ENCODE measurements around the gene LONP1. TPM values are rescaled to one million over a fixed set of nuclear protein-coding genes. Genes with fewer than 3 reads are reported as not detected.
A peak's percentile ranks its signal among the peaks of the same experiment; 100 is the strongest.

The LONP1 gene
- total RNA-seq (2021) (171 to 186 TPM (median 180 TPM) in 3 replicates), Bru-seq, nascent RNA (percentile 68 among the genes with signal in this experiment)
- long read RNA-seq, experiment 1, transcript LONP1-201 (18 exons, 3,236 nt) = major isoform, 584 of 723 reads
- long read RNA-seq, experiment 1, transcript LONP1-213 (18 exons, 2,626 nt) = minor isoform, 6 of 723 reads
- long read RNA-seq, experiment 1, partial matches to known transcripts = 84 of 723 reads
- long read RNA-seq, experiment 1, other reads (novel, unspliced or antisense) = 49 of 723 reads
- long read RNA-seq, experiment 2, transcript LONP1-201 (18 exons, 3,236 nt) = major isoform, 78 of 208 reads
- long read RNA-seq, experiment 2, partial matches to known transcripts = 86 of 208 reads
- long read RNA-seq, experiment 2, other reads (novel, unspliced or antisense) = 44 of 208 reads
- long read RNA-seq, experiment 3, partial matches to known transcripts = 9 of 9 reads
- long read RNA-seq, experiment 3, other reads (novel, unspliced or antisense) = 0 of 9 reads

- Mint-ChIP-seq H3K9me3 (no peaks in the 10 kb centered on the region), H3K27me3 (ENCODE audit: low read depth) (peaks cover 5% of the 10 kb centered on the region), H3K27ac (peak within 1 kb of the TSS; percentile 98), H3K36me3 (peaks cover 14% of the 10 kb centered on the region), H3K4me3 (peak within 1 kb of the TSS; percentile 97), H3K4me1 (peaks cover 16% of the 10 kb centered on the region)
- peak; percentile 98 for DNase-seq (ENCODE audit: low spot score)
- ChIA-PET POLR2A (interaction anchor here (0.6 to 1.8 kb wide), 8 partner anchors 14 to 236 kb away, joined by 3 to 14 read pairs (median 4); partner anchors contain the start of genes DUS3L, RPL36, SAFB and SAFB2), CTCF (interaction anchor here (0.8 to 3.4 kb wide), 16 partner anchors 8 to 184 kb away, joined by 3 to 27 read pairs (median 3); partner anchors contain the start of genes NDUFA11 and RPL36)
- peak; percentile 91 for ATAC-seq
- TF ChIP-seq MAX (CRISPR knock-in tag; IDR thresholded peaks at IDR 0.05) (peak; percentile 98), KAT7 (CRISPR knock-in tag; IDR thresholded peaks at IDR 0.05; ENCODE audit: borderline replicate concordance) (peak; percentile 51; the same call in 1 of the 2 replicates), JUN (CRISPR knock-in tag; IDR thresholded peaks at IDR 0.05) (no peak), PREB (CRISPR knock-in tag; IDR thresholded peaks at IDR 0.05; ENCODE audit: borderline replicate concordance) (no peak), TP53 (CRISPR knock-in tag; IDR thresholded peaks at IDR 0.05) (peak; percentile 52; the same call in 1 of the 2 replicates), ZNF423 (CRISPR knock-in tag; IDR thresholded peaks at IDR 0.05) (no peak), CDX4 (CRISPR knock-in tag; IDR thresholded peaks at IDR 0.05; ENCODE audit: borderline replicate concordance) (no peak), ETV6 (CRISPR knock-in tag; IDR thresholded peaks at IDR 0.05) (peak; percentile 60), FOXK1 (CRISPR knock-in tag; IDR thresholded peaks at IDR 0.05) (peak; percentile 98), SMAD3 (CRISPR knock-in tag; IDR thresholded peaks at IDR 0.05; ENCODE audit: borderline replicate concordance) (peak; percentile 79; the same call in 1 of the 2 replicates), CBFB (CRISPR knock-in tag; IDR thresholded peaks at IDR 0.05; ENCODE audit: low read depth) (peak; percentile 77; the same call in 1 of the 2 replicates), ARID4B (CRISPR knock-in tag; IDR thresholded peaks at IDR 0.05; ENCODE audit: borderline replicate concordance) (0 out of 2 replicates have a peak, but pooled peaks have one; percentile 60), IRF2 (CRISPR knock-in tag; IDR thresholded peaks at IDR 0.05; ENCODE audit: borderline replicate concordance, low read depth) (no peak), FOXJ3 (CRISPR knock-in tag; IDR thresholded peaks at IDR 0.05; ENCODE audit: borderline replicate concordance) (no peak), IRF1 (CRISPR knock-in tag; IDR thresholded peaks at IDR 0.05) (no peak), USF1 (CRISPR knock-in tag; IDR thresholded peaks at IDR 0.05) (peak; percentile 98), SP1 (CRISPR knock-in tag; conservative IDR thresholded peaks at IDR 0.05) (peak; percentile 99), NR3C1 (CRISPR knock-in tag; conservative IDR thresholded peaks at IDR 0.05; ENCODE audit: low read depth) (no peak), NFE2L1 (CRISPR knock-in tag; IDR thresholded peaks at IDR 0.05) (peak; percentile 60; the same call in 1 of the 2 replicates), TEAD1 (CRISPR knock-in tag; IDR thresholded peaks at IDR 0.05) (peak; percentile 85; the same call in 1 of the 2 replicates), TEAD4 (CRISPR knock-in tag; IDR thresholded peaks at IDR 0.05) (no peak), CREM (CRISPR knock-in tag; IDR thresholded peaks at IDR 0.05) (peak; percentile 98), FOXP4 (CRISPR knock-in tag; IDR thresholded peaks at IDR 0.05) (peak; percentile 86), USF2 (CRISPR knock-in tag; IDR thresholded peaks at IDR 0.05) (peak; percentile 98)
These were observed at the start of gene LONP1, which contains the start of gene CATSPERD for GRCh38 chr19:5719961-5720790. LONP1 (minus strand) TSS chr19:5720146; CDS start chr19:5720132, 14 bp downstream. CATSPERD (plus strand) TSS chr19:5720637; CDS start chr19:5720738, 101 bp downstream.

All from WTC11 (cell line).